Measurements from ENCODE around the gene PPM1E. TPM values are rescaled to one million over a fixed set of nuclear protein-coding genes. Genes with fewer than 3 reads are reported as not detected.

Gene PPM1E
- total RNA-seq, 1 experiment from 2014 or later: 7.1 TPM

DNA sequence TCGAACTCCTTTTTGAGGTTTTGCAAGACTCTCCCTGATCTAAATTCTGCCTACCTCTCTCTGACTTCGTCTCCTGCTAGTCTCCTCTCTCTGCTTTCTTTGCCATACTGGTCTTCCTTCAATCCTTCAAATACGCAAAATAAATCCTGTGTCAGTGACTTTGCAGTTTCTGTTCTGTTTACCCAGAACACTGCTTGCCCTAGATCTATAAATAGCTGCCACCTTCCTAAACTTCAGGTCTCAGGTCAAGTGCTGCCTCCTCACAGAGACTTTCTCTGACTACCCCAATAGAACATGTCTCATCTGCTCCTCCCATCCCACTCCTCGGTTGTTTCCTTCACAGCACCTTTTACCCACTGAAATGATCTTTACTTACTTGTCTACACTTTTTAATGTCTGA lies 272.1 kb downstream of the PPM1E start:
- no peaks in the 10 kb centered on the region for H4K20me1 ChIP-seq (ENCODE audit: control insufficient read depth, insufficient read depth, insufficient read length)
- no peaks in the 10 kb centered on the region for H3K79me1 ChIP-seq (ENCODE audit: insufficient read depth, low read depth, low read length, poor library complexity, severe bottlenecking)
- no peaks in the 10 kb centered on the region for H3K23me2 ChIP-seq (ENCODE audit: insufficient read length, low read depth, low read length, poor library complexity, severe bottlenecking)
- H3K9ac ChIP-seq (ENCODE audit: extremely low read depth, insufficient read length, low read length): no peak overlapping the region
- no peak for DNase-seq
- no peak overlapping the region for H2BK5ac ChIP-seq (ENCODE audit: insufficient read length, low read length)
- H3K79me2 ChIP-seq (ENCODE audit: insufficient read depth, low read length): no peaks in the 10 kb centered on the region
- H2BK20ac ChIP-seq (ENCODE audit: low read depth, low read length, poor library complexity, severe bottlenecking): no peak overlapping the region
- Mint-ChIP-seq H3K4me1 (no peaks in the 10 kb centered on the region), H3K27me3 (ENCODE audit: low read depth) (no peaks in the 10 kb centered on the region), H3K27ac (peak overlapping the region; percentile 3 to 21 (median 13); a peak in 4 of 7 replicates), H3K4me3 (no peak overlapping the region), H3K36me3 (ENCODE audit: insufficient read depth in 1 of 3, low read depth in 3 of 3) (peaks cover 5 to 19% (median 6%) of the 10 kb centered on the region in 3 experiments; a peak in 6 of 7 replicates), H3K9me3 (no peaks in the 10 kb centered on the region)
- H4K5ac ChIP-seq (ENCODE audit: insufficient read length, low read depth, low read length): no peak overlapping the region
- no peaks in the 10 kb centered on the region for H3K27me3 ChIP-seq (ENCODE audit: insufficient read depth, low read length)
- H3K4me1 ChIP-seq (ENCODE audit: insufficient read depth, low read length): no peaks in the 10 kb centered on the region
- no peak overlapping the region for H3T11ph ChIP-seq (ENCODE audit: low read length)
- no peak overlapping the region for H4K91ac ChIP-seq (ENCODE audit: insufficient read length, low read depth, low read length)
- H3K18ac ChIP-seq (ENCODE audit: insufficient read length, low read depth, low read length): no peak overlapping the region
- H3K9me3 ChIP-seq (ENCODE audit: control insufficient read depth, low read depth, low read length): no peaks in the 10 kb centered on the region
- no peak overlapping the region for H3K23ac ChIP-seq (ENCODE audit: insufficient read length, low read depth, low read length)
- H2AK5ac ChIP-seq (ENCODE audit: insufficient read length, low read length): no peak overlapping the region
- H2BK120ac ChIP-seq (ENCODE audit: low read depth, low read length, poor library complexity, severe bottlenecking): no peak overlapping the region
- H3K14ac ChIP-seq (ENCODE audit: insufficient read depth, low read length): no peak overlapping the region
- H2BK12ac ChIP-seq (ENCODE audit: insufficient read length, low read depth, low read length): no peak overlapping the region
- no peak overlapping the region for H2AFZ ChIP-seq (ENCODE audit: low read length)
- no peak overlapping the region for H4K8ac ChIP-seq (replicated peaks; ENCODE audit: insufficient read length, low read depth, low read length)
- H3K4ac ChIP-seq (ENCODE audit: low read depth, low read length): no peak overlapping the region
- no peak overlapping the region for H3K56ac ChIP-seq (ENCODE audit: insufficient read length, low read depth, low read length)
- TF ChIP-seq, protein P1, sequence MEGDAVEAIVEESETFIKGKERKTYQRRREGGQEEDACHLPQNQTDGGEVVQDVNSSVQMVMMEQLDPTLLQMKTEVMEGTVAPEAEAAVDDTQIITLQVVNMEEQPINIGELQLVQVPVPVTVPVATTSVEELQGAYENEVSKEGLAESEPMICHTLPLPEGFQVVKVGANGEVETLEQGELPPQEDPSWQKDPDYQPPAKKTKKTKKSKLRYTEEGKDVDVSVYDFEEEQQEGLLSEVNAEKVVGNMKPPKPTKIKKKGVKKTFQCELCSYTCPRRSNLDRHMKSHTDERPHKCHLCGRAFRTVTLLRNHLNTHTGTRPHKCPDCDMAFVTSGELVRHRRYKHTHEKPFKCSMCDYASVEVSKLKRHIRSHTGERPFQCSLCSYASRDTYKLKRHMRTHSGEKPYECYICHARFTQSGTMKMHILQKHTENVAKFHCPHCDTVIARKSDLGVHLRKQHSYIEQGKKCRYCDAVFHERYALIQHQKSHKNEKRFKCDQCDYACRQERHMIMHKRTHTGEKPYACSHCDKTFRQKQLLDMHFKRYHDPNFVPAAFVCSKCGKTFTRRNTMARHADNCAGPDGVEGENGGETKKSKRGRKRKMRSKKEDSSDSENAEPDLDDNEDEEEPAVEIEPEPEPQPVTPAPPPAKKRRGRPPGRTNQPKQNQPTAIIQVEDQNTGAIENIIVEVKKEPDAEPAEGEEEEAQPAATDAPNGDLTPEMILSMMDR (conservative IDR thresholded peaks at IDR 0.05): no peak
- no peak overlapping the region for H3K27ac ChIP-seq (ENCODE audit: insufficient read length, low read depth, low read length)
- no peak overlapping the region for H3K4me2 ChIP-seq (ENCODE audit: insufficient read depth, insufficient read length, low read length)
- WGBS (ENCODE audit: extremely low coverage, insufficient read length, low lambda C conversion rate): no CpG with 5 or more reads among the region's 4 CpGs
- H2BK15ac ChIP-seq (ENCODE audit: low read depth, low read length): no peak overlapping the region

Data from H9 (cell line).